Measurements from ENCODE around the gene MCL1.
"Not testable (repeated sequence)": the region's sequence is repeated elsewhere in the genome, so short reads cannot be mapped to it uniquely, and the experiment has no call there.

The MCL1 gene

GRCh38 chr1:150601540-150601939, 22.1 kb upstream of the MCL1 start:
- FAIRE-seq: no peak

GRCh38 chr1:150598346-150598745, 18.9 kb upstream of the MCL1 start:
- FAIRE-seq: not testable (repeated sequence)

GRCh38 chr1:150596976-150597375, 17.6 kb upstream of the MCL1 start:
- FAIRE-seq: no peak

- FAIRE-seq: no peak
Measured at GRCh38 chr1:150596095-150596892, 16.9 kb upstream of the MCL1 start.

- FAIRE-seq: no peak
Measured at GRCh38 chr1:150582371-150582770, 3.0 kb upstream of the MCL1 start.

- FAIRE-seq: not testable (repeated sequence)
Measured at GRCh38 chr1:150581962-150582361, 2.6 kb upstream of the MCL1 start.

- FAIRE-seq: not testable (repeated sequence)
Measured at GRCh38 chr1:150581437-150581836, 2.0 kb upstream of the MCL1 start.

- FAIRE-seq: not testable (repeated sequence)
Measured at GRCh38 chr1:150580966-150581365, 1.6 kb upstream of the MCL1 start.

GRCh38 chr1:150579945-150580642, 684 bp upstream of the MCL1 start:
- no peak for FAIRE-seq

- FAIRE-seq: no peak
Measured at GRCh38 chr1:150578272-150579109, 919 bp downstream of the MCL1 start.

- FAIRE-seq: no peak
Measured at GRCh38 chr1:150577557-150578271, 1.7 kb downstream of the MCL1 start.

GRCh38 chr1:150576794-150577556, 2.4 kb downstream of the MCL1 start:
- no peak for FAIRE-seq

- FAIRE-seq: no peak
Measured at GRCh38 chr1:150576367-150576711, 3.1 kb downstream of the MCL1 start.

- no peak for FAIRE-seq
Measured at GRCh38 chr1:150575518-150576366, 3.7 kb downstream of the MCL1 start.

GRCh38 chr1:150575072-150575489, 4.3 kb downstream of the MCL1 start:
- no peak for FAIRE-seq

- FAIRE-seq: no peak
Measured at GRCh38 chr1:150574260-150575071, 4.9 kb downstream of the MCL1 start.

GRCh38 chr1:150573648-150574071, 5.8 kb downstream of the MCL1 start:
- FAIRE-seq: not testable (repeated sequence)

GRCh38 chr1:150572918-150573647, 6.3 kb downstream of the MCL1 start:
- FAIRE-seq: no peak

- no peak for FAIRE-seq
Measured at GRCh38 chr1:150568594-150568966, 10.8 kb downstream of the MCL1 start.
